ENCODE results near the gene FOXJ1.
A peak's percentile ranks its signal among the peaks of the same experiment; 100 is the strongest.

The FOXJ1 gene

GRCh38 chr17:76140661-76141211, 309 bp downstream of the FOXJ1 start:
- peak; percentile 1 to 3 for ATAC-seq

DNA sequence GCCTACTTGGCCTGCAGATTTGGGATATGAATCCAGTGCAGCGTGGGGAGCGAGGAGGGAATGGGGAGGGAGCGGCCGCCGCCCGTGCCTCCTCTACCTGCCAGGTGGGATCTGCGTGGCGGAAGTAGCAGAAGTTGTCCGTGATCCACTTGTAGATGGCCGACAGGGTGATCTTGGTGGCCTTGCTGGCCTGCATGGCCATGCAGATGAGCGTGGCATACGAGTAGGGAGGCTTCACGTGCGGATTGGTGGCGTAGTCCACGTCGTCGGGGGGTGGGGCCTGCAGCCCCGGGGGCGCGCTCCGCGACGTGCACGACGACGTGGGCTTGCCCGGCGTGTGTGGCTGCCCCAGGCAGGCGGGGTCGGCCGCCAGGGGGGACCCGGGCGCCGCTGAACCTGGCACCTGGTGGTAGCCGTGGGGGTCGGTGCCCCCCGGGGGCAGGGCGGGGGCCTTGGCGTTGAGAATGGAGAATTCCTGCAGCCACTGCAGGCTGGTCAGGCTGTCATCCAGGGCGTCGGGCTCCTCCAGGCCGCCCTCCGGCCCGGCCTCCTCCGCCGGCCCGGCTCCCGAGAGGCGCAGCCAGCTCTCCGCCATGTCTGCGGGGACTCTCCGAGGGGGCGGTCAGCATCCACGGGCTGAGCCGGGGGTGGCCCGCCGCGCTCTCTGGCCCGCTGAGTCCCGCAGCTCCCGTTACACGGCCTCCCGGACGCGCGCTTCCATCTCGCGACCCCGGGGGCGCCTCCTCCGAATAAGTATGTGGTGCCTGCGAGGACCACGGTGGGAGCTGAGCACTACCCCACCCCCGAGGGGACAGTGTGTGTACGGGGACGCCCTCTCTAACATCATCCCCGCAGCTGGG, 1.0 kb downstream of the FOXJ1 start:
- ATAC-seq: peak; percentile 44 to 46

- no peak for ATAC-seq
These were observed 1.9 kb downstream of the FOXJ1 start for GRCh38 chr17:76138896-76139752.

- ATAC-seq: no peak
These were observed 2.7 kb downstream of the FOXJ1 start for GRCh38 chr17:76138234-76138895.

GRCh38 chr17:76137351-76138233, 3.5 kb downstream of the FOXJ1 start:
- ATAC-seq: no peak

DNA sequence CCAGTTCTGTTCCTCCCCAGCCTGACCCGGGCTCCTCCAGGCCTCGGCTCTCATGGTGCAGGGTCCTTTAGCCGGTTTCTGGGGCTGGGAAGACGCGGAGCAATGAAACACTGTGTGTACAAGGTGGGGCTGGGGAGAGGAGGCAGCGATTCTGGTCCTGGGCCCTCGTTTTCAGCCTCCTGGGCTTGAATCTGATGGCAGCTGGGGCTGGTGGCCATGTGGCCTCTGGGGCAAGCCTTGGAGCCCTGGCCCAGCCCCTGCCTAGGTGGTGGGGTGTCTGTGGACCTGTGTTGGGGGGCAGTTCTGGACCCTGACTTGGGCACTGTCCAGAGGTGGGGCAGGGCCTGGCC, 4.1 kb downstream of the FOXJ1 start:
- ATAC-seq: no peak

DNA sequence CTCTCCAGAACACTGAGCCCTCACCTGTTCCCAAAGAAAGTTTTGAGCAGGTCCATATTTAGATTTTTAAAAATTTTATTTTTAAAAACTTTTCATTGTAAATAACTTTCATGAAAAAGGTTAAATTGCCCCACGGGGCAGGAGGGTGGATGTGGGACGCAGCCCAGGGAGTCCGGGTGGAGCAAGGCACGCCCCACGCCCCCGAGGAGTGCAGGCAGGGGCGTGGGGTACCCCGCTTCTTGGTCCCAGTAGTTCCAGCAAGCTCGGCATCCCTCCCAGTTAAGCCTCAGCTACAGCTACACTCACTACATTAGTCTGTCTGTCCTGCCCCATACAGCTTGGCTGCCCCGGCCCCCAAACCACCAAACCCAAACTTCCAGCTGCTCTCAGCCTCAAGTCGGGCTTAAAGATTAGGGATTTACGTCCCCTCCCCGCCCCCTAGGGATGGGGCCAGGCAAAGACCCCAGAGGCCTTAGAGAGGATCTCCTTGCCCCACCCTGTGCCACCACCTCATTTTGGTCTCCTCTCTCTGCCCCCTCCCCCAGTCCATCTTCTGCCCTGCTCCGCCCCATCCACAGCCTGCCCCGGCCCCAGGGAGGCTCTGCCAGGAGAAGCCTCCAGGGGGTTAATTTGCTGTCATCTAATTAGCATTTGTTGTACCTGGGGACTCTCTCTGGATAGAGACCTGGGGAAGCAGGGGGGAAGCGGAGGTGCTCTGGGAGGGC, 4.6 kb downstream of the FOXJ1 start:
- ATAC-seq: no peak

DNA sequence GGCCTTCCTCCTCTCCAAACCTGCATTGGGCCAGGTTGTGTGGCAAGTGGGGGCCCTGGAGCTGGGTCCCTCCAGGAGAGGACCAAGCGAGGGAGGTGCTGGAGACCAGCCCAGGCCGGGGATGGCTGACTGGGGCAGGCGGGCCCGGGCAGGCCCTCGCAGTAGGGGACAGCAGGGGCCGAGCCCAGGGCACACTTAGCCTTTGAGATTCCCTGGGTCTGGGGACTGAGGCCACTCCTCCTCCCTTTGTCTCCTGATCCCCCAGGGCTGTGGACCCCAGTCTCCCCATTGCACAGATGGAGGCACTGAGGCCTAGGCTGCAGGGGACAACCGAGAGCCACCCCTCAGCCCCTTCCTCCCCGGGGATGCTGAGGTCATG, 5.2 kb downstream of the FOXJ1 start:
- ATAC-seq: no peak

GRCh38 chr17:76134911-76135809, 5.9 kb downstream of the FOXJ1 start:
- ATAC-seq: no peak

DNA sequence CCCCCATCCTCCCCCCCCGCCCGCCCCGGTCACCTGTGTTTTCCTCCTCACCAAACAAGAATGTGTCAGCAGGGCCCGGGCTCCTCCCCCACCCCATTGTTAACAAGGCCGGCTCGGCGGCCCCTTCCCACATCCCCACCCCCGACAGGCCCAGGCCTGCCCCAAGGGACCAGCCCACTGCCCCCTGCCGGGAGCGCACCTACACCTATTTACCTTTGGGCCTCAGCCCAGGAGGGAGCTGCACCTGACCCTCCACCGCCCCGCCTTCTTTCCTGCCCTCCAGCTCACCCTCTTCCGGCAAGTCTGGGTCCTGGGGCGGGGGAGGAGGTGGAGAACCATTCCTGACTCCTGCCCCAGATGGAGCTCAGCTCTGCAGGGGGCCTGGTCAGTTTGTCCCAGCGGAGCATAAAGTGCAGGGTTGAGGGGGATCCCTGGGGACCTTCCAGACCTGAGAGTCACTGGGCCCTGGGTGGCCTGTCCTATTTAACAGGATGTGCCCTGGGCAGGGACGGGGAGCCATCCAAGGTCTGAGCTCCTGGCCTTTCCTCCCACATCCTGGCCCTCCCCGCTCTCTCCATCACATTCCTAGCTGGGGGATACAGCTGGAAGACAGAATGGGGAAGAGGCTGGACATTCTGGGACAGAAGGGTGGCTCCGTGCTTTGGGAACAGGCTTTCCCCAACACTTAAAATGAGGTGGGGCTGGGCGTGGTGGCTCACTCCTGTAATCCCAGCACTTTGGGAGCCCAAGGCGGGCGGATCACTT, 8.3 kb downstream of the FOXJ1 start:
- no peak for ATAC-seq

DNA sequence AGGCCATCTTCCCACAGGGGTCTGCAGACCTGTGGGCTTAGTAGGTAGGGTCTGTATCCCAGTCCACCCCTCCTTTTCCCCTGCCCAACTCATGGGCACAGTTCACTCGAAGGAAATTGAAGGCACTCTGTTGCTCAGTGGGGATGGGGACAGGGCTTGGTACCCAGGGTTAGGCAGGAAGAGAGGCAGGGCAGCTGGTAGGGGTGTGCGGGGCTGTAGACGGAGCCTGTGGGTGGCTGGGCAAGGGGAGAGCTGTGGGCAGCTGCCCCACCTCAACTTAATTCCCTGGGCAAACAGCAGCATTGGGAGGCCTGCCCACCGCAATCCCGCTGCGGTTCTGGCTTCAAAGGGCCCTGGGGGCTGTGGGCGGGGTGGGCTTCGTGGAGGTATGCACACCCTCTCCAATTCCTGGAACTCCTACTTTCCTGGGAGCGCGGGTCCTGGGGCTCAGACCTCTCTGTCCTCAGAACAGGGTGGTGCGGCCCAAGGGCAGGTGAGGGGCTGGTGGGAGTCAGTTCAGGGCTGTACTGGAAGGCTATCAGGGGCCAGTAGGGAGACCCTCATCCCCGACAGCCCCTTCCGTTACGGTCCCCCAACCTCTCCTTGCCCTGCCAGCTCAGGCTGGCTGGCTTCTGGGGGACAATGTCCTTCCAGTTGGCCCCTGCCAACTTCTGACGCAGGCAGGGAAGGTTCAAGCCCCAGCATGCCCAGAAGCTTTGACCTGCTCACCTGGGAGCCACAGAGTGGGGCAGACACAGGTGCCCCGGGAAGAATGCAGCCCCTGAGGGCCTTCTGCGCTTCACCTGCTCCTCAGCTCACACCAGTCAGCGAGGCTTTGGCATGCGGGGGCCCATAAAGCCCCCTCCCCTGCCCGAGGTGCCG, 9.1 kb downstream of the FOXJ1 start:
- no peak for ATAC-seq

DNA sequence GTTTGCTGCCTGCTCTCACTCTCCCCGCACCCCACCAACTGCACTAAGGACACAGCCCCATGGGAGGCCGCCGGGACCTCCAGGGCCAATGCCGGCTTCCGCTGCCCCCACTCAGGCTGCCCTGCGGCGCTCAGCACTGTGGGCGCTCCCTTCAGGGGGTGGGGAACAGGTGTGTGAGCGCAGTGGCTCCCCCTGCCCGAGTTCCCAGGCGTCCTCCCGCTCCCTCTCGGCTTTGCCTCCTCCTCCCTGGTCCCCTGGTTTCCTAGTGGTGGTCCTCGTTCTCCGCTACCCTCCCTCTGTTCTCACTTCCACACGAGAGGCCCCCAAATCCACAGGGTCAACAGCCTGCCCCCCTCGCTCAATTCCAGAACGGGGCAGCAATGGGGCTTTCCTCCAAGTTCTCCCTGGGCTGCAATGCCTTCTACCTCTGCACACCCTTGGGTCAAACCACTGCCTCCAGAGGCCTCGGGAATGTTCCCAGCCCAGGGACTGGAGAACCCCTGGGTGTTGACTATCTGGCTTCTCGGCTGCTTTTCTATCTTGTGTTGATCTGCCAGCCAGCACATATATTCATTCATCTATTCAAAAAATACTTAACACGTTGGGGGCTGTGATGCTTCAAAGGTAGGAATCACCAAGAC, 9.9 kb downstream of the FOXJ1 start:
- ATAC-seq: no peak

- no peak for ATAC-seq
These were observed 10.6 kb downstream of the FOXJ1 start for GRCh38 chr17:76130473-76130872.

DNA sequence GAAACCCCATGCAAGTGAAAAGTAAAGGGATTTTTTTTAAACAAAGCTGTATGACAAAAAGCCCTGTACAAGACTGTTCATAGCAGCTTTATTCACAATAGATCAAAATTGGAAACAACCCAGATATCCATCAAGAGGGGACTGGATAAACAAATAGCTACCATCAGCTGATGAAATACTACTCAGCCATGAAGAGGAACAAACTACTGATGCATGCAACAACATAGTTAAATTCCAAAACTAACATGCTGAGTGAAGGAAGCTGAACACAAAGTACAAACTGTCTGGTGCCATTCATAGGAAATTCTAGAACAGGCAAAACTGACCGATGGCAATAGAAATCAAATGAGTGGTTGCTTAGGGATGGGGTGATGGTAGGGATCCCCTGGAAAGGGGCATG, 15.1 kb downstream of the FOXJ1 start:
- no peak for ATAC-seq

DNA sequence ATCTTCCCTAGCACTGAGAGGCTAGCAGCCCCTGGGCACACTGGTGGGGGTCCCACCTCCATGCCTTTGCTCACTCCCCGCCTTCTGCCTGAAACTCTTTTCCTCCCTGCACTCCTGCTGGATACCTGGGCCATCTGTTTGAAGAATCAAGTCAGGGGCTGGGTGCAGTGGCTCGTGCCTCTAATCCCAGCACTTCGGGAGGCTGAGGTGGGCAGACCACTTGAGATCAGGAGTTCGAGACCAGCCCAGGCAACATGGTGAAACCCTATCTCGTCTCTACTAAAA, 15.7 kb downstream of the FOXJ1 start:
- no peak for ATAC-seq

DNA sequence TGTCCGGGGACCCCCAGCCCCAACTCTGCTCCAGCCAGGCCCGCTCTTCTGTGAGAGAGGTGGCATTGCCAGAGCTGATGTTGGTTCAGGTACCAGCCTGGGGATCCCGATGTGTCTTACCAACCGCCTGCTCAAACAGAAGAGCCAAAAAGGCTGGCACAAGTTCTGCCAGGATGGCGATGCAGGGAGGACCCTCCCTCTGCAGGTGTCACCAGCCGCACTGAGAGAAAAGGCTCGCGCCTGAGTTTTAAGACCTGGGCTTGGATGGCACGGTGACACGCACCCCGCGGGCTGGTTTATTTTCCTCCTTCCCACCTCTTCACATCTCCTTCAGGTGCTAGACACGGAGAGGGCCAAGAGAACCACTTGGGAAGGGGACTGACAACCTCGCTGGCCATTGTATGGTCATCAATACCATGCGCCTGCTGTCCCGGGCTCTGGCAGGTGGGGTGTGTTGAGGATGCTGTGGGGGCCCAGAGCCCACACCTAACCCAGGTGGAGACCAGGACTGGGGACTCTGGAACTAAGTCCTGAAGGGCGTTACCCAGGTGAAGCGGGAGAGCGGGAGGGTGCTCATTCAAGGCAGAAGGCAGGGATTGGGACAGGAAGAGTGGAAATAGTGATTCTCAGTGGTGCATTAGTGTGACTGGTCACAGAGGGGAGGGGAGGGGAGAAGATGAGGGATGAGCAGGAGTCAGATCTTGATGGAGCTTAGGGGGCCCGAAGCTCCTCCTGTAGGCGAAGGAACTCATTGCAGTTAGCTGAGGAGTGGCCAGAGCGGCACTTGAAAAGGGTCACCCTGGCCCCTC, 16.3 kb downstream of the FOXJ1 start:
- ATAC-seq: no peak

Data from activated CD4-positive, CD25-positive, alpha-beta regulatory T cell treated with anti-CD3 and anti-CD28 coated beads, Interleukin-2, amount 50 U/mL, for 24 hours (primary cell).